SKM-1 (cell line): ENCODE results near the gene PNCK.
"Not testable (repeated sequence)": the region's sequence is repeated elsewhere in the genome, so short reads cannot be mapped to it uniquely, and the experiment has no call there.

Source experiments
- DNase-seq: peaks from one replicate; lab custom pipeline; 2025; ENCODE audit not compliant: unreplicated experiment; lab: John Stamatoyannopoulos, UW

The PNCK gene

DNA sequence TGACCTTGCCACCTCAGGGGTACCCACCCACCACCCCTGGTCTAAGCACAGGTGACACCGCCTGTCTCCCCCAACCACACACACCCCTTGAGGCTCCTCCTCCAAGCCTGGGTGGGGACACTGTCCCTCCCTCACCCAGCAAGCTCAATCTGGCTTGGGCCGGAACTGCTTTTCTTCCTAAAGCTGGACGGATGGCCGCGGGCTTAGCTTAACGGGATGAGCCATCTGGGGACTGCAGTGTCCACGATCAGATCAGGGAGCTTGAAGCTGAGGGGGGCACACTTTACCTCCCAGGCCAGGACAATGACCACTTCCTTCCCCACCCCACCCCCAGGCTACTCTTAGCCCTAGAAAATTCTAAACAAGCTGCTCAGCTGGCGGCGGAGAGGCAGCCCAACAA lies 13.1 kb upstream of the PNCK start:
- DNase-seq: no peak

GRCh38 chrX:153685751-153686696 lies 12.4 kb upstream of the PNCK start:
- DNase-seq: no peak

- DNase-seq: no peak
Observed at GRCh38 chrX:153685156-153685536, 11.5 kb upstream of the PNCK start.

- DNase-seq: no peak
Observed at GRCh38 chrX:153684467-153685155, 11.0 kb upstream of the PNCK start.

- DNase-seq: not testable (repeated sequence)
Observed at GRCh38 chrX:153683486-153683885, 9.9 kb upstream of the PNCK start.

GRCh38 chrX:153681175-153681574 lies 7.6 kb upstream of the PNCK start:
- DNase-seq: no peak

DNA sequence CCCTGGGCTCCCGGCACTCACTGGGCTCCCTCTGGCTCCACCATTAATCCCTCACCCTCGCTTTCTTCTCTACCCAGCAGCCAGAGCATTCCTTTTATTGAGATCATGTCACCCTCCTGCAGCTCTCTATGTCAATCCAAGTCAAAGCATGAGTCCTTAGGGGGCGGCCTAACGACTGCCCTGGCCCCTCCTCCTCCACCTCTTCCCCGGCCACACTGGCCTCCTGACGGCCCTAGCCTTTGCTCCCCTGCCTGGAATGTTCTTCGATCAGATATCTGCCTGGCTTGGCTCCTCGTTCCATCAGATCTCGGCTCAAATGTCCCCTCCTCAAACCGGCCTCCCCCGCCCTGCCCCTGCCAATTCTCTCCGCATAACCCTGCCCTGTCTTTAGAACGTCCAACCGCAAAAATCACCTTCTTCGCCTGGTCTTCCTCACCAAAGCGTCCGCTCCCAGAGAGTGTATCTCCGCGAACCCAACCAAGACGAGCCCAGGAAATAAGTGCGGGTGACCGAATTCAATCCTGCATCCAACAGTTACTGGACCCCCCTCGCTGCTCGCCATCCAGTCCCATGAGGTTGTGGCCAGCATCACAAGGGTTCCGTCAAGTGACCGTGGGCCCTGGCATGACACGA lies 722 bp upstream of the PNCK start:
- DNase-seq: no peak

GRCh38 chrX:153672531-153673427 lies 834 bp downstream of the PNCK start:
- no peak for DNase-seq

- DNase-seq: no peak
Observed at GRCh38 chrX:153671589-153672530, 1.8 kb downstream of the PNCK start.

- DNase-seq: no peak
Observed at GRCh38 chrX:153670748-153671588, 2.6 kb downstream of the PNCK start.

GRCh38 chrX:153669901-153670731 lies 3.5 kb downstream of the PNCK start:
- no peak for DNase-seq

DNA sequence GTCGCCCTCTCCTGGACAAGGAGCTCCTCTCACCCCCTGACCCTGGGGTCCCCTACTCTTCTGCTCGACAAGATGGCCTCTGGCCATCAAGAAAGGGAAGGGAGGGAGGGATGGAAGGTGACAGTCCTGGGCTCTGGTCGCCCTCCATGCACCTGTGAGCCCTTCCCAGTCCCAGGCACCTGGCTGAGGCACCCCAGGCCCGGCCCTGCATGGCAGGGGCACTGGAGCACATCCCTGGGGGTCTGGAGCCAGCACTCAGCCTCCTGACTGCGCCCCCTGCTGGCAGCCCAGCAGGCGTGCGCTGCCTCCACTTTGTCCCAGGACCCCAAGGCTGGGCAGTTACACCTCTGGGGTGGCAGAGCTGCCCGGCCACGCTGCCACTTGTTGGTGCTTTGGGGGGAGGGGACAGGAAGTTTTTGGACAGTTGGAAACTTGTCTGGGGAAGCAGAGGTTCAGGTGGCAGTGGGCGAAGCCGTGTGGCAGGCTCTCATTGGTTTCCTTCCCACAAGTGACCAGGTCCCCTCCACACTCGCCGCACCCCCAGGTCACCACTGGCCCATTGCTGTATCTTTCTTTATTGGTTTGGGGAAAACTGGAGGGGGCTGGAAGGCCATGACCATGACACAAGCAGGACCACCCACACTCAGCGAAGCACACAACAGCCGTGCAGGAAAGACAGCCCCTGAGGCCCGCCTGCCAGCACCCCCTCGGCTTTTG lies 4.3 kb downstream of the PNCK start:
- no peak for DNase-seq

DNA sequence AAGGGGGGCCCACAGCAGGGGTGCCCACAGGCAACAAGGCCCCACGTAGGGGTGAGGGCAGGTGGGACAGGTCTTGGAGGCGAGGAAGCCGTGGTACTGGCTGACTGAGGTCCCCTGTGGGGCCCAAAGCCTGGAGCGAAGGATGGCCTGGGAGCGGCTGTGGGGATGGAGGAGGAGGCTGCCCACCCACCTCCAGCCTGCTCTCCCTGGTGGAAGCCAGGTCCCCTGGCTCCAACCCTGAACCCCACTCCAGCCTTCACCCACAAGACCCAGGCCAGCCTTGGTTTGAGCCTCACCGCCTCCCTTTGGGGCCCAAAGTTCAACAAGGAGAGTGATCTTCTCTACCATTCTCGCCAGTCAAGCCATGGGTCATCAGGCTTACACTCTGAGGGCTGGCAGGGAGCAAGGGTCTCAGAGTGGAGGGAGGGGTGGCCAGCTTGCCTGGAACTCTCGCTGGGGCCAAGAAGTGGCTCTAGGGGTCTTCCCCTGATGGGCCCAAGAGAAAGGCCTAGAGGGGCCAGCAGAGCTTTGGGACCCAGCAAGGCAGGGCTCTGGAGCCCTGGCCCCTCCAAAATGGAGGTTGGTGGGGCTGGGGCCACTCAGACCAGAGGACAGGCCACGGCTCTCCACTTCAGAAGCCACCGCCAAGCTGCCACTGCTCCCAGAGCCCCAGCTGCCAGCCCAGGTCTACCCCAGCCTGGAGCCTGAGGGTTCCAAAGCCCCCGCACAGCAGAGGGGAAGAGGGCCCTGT lies 5.0 kb downstream of the PNCK start:
- DNase-seq: no peak

- DNase-seq: peak; percentile 48
Observed at GRCh38 chrX:153667956-153668396, 5.6 kb downstream of the PNCK start.

DNA sequence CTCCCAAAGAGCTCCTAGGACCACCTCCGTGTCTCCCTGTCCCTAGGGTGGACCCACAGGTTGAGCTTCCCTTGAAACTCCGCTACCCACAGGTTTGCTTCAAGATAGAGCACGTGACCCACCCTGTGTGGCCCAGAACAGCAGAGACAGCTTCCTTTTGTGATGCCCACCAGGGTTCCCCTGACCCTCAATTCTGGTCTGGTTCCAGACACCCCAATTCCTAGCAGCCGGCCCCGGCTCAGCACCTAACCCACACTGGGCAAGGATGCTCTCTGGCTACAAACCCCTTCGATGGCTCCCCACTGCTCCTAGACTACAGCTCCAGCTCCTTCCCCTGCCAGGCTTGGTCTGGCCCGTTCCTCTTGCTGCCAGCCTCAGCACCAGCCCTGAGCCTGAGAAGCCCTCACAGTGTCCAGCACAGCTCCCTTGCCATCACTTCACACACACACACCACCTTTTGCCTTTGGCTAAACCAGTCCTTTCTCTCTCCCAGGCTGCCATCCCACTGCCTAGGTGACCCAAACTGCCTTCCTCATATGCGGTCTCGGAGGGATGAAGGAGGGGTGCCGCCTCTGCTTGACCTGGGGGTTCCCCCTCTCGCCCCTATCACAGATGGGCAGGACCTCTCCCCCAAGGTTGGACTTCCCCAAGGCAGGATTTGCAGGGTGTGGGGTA lies 6.2 kb downstream of the PNCK start:
- DNase-seq: no peak

- DNase-seq: no peak
Observed at GRCh38 chrX:153665726-153666306, 7.8 kb downstream of the PNCK start.
